SK-N-SH (cell line): ENCODE results near the gene GJD4. TPM values are rescaled to one million over a fixed set of nuclear protein-coding genes. Genes with fewer than 3 reads are reported as not detected.

Experiments
- CTCF ChIA-PET: fragments of 300-600, 350-600 bp; formaldehyde crosslinking; extraction: SDS; loops from one replicate; lab custom pipeline; 2021; lab: Yijun Ruan, JAX
- POLR2A ChIA-PET: fragments of 350-600 bp; sonication (Branson Sonifier 250); formaldehyde crosslinking; extraction: SDS; loops from one replicate; lab custom pipeline; 2020; ENCODE audit warnings: antibody characterized with exemption, inconsistent platforms; lab: Yijun Ruan, JAX
- DNase-seq: peaks from one replicate; pipeline ENCODE4 v3.0.0; 2012
- H2AFZ ChIP-seq: fragments of 200-600 bp; sonication (generic); 2 replicates; pipeline ENCODE4 v1.8.1; 2016; ENCODE audit warnings: antibody characterized with exemption, mild to moderate bottlenecking, low read depth
- H3F3A ChIP-seq: fragments of 200-600 bp; sonication (generic); replicated peaks from 2 replicates; pipeline ENCODE3; 2016; ENCODE audit warnings: antibody characterized with exemption, mild to moderate bottlenecking; ENCODE audit not compliant: insufficient read depth
- H3K27ac ChIP-seq, 2 experiments: fragments of 200-500 bp in 1 of 2; fragments of 200-600 bp in 1 of 2; sonication (Bioruptor generic) in 1 of 2; sonication (generic), shearing (Covaris generic) in 1 of 2; 2 replicates each; pipeline versions ENCODE4 v1.5.1 to v1.6.1; 2014 to 2016; ENCODE audit warnings: low read depth in 2 of 2, inconsistent platforms in 1 of 2, low read length in 1 of 2, mild to moderate bottlenecking in 1 of 2, mixed read lengths in 1 of 2
- H3K27me3 ChIP-seq: fragments of 200-600 bp; sonication (generic), shearing (Covaris generic); 2 replicates; pipeline ENCODE4 v1.6.1; 2016; ENCODE audit warnings: mixed run types; ENCODE audit not compliant: insufficient read depth
- H3K36me3 ChIP-seq, 2 experiments: fragments of 200-500 bp in 1 of 2; fragments of 200-600 bp in 1 of 2; sonication (Bioruptor generic) in 1 of 2; sonication (generic) in 1 of 2; replicated peaks in 1 of 2; 2 replicates each; pipeline versions ENCODE3 to v1.5.1; 2014 to 2016; ENCODE audit warnings: low read length in 1 of 2, mild to moderate bottlenecking in 1 of 2; ENCODE audit not compliant: insufficient read depth in 2 of 2, control insufficient read depth in 1 of 2
- H3K4me1 ChIP-seq, 2 experiments: fragments of 200-500 bp in 1 of 2; fragments of 200-600 bp in 1 of 2; sonication (Bioruptor generic) in 1 of 2; sonication (generic), shearing (Covaris generic) in 1 of 2; 2 replicates each; pipeline versions ENCODE4 v1.5.1 to v1.6.1; 2014 to 2016; ENCODE audit warnings: low read depth in 1 of 2, low read length in 1 of 2, mixed run types in 1 of 2; ENCODE audit not compliant: insufficient read depth in 2 of 2, control insufficient read depth in 1 of 2
- H3K4me2 ChIP-seq: fragments of 200-600 bp; sonication (generic), shearing (Covaris generic); 2 replicates; pipeline ENCODE4 v1.6.1; 2017; ENCODE audit warnings: mixed run types
- H3K4me3 ChIP-seq, 2 experiments: fragments of 200-500 bp in 1 of 2; fragments of 200-600 bp in 1 of 2; sonication (Bioruptor generic) in 1 of 2; sonication (generic), shearing (Covaris generic) in 1 of 2; 2 replicates each; pipeline versions ENCODE4 v1.5.1 to v1.8.1; 2014 to 2016; ENCODE audit warnings: low read depth in 2 of 2, inconsistent platforms in 1 of 2, low read length in 1 of 2, mild to moderate bottlenecking in 1 of 2, mixed read lengths in 1 of 2, moderate library complexity in 1 of 2
- H3K79me2 ChIP-seq: fragments of 200-600 bp; sonication (generic); 2 replicates; pipeline ENCODE4 v1.8.1; 2017; ENCODE audit warnings: mild to moderate bottlenecking; ENCODE audit not compliant: insufficient read depth
- H3K9ac ChIP-seq: fragments of 200-600 bp; sonication (generic); 2 replicates; pipeline ENCODE4 v1.6.1; 2017; ENCODE audit warnings: mixed run types
- H3K9me2 ChIP-seq: fragments of 200-600 bp; sonication (generic); 2 replicates; pipeline ENCODE4 v1.6.1; 2017; ENCODE audit warnings: mixed run types
- H3K9me3 ChIP-seq: fragments of 200-600 bp; sonication (generic); 2 replicates; pipeline ENCODE4 v1.6.1; 2017; ENCODE audit warnings: mixed run types, mild to moderate bottlenecking, moderate library complexity
- H4K20me1 ChIP-seq: fragments of 200-600 bp; sonication (generic); 2 replicates; pipeline ENCODE4 v1.6.1; 2017; ENCODE audit warnings: mild to moderate bottlenecking, mixed run types; ENCODE audit not compliant: insufficient read depth
- CHD2 ChIP-seq: fragments of 150-350 bp; IDR thresholded peaks from 2 replicates; pipeline ENCODE4 v1.6.1; 2018; ENCODE audit warnings: low read length; ENCODE audit not compliant: partially characterized antibody
- FOXJ3 ChIP-seq: sonication (generic); formaldehyde crosslinking; IDR thresholded peaks from 2 replicates; pipeline ENCODE4 v1.5.1; 2020; ENCODE audit warnings: mild to moderate bottlenecking, missing genetic modification reagents
- FOXM1 ChIP-seq: IDR thresholded peaks from 2 replicates; pipeline ENCODE4 v1.4.0; 2012; ENCODE audit warnings: low read depth, mild to moderate bottlenecking
- GATA2 ChIP-seq: sonication (generic); formaldehyde crosslinking; IDR thresholded peaks from 2 replicates; pipeline ENCODE4 v1.5.0; 2020; ENCODE audit warnings: mild to moderate bottlenecking, missing genetic modification reagents
- MEF2A ChIP-seq: IDR thresholded peaks from 2 replicates; pipeline ENCODE4 v1.4.0; 2012; ENCODE audit warnings: low read depth, borderline replicate concordance
- NRF1 ChIP-seq: IDR thresholded peaks from 2 replicates; pipeline ENCODE4 v1.6.1; 2012; ENCODE audit warnings: low read depth, mild to moderate bottlenecking, low read length
- PBX3 ChIP-seq: IDR thresholded peaks from 2 replicates; pipeline ENCODE4; 2012
- REST ChIP-seq: IDR thresholded peaks from 2 replicates; pipeline ENCODE4 v1.6.1; 2012; ENCODE audit warnings: mild to moderate bottlenecking, low read depth, low read length, moderate library complexity
- SIN3A ChIP-seq: IDR thresholded peaks from 2 replicates; pipeline ENCODE4 v1.6.1; 2012; ENCODE audit warnings: low read depth, mild to moderate bottlenecking, low read length, moderate library complexity, borderline replicate concordance
- TCF12 ChIP-seq: IDR thresholded peaks from 2 replicates; pipeline ENCODE4 v1.4.0; 2012
- TEAD4 ChIP-seq: IDR thresholded peaks from 2 replicates; pipeline ENCODE4 v1.4.0; 2012; ENCODE audit warnings: mild to moderate bottlenecking, borderline replicate concordance; ENCODE audit not compliant: insufficient read depth
- USF2 ChIP-seq: fragments of 150-350 bp; IDR thresholded peaks from 2 replicates; pipeline ENCODE4 v1.6.1; 2017; ENCODE audit warnings: antibody characterized with exemption, low read length, low read depth, borderline replicate concordance
- whole genome bisulfite sequencing: methylation state at CpG from one replicate; pipeline ENCODE4 v1.1.6; 2017; ENCODE audit warnings: low lambda C conversion rate; 5-methylcytosine and 5-hydroxymethylcytosine counted together
- polyA plus RNA-seq, 3 experiments: library from polyadenylated mRNA; depleted of rRNA; stranded (reverse); fragments of >200 nt; gene quantifications; 2 replicates each; pipeline ENCODE4 v1.2.3, GENCODE V29; 2012

The GJD4 gene
- polyA plus RNA-seq, 1 of the 3 experiments (the other 2 are of a cell fraction), result not detected

GRCh38 chr10:35561715-35562114 lies 43.4 kb upstream of the GJD4 start:
- Histone ChIP-seq H3K9me3 (no peaks in the 10 kb centered on the region), H3K36me3 (peaks cover 10 to 15% of the 10 kb centered on the region in 2 experiments), H3K27ac (no peak overlapping the region; a peak in 1 of 4 replicates), H2AFZ (no peak overlapping the region), H3K4me3 (no peak overlapping the region), H3K9me2 (no peaks in the 10 kb centered on the region), H3K9ac (no peak overlapping the region), H4K20me1 (no peaks in the 10 kb centered on the region), H3K79me2 (peaks cover 3% of the 10 kb centered on the region; the same call in 1 of the 2 replicates), H3K4me1 (peaks cover 5 to 12% of the 10 kb centered on the region in 2 experiments; a peak in 2 of 4 replicates), H3K4me2 (no peak overlapping the region), H3K27me3 (no peaks in the 10 kb centered on the region), H3F3A (no peaks in the 10 kb centered on the region)
- ChIA-PET POLR2A (no interaction called here), CTCF (interaction anchor here (1.0 to 4.7 kb wide), 6 partner anchors 15 to 1319 kb away, joined by 3 to 68 read pairs (median 5); no protein-coding TSS in a partner anchor)
- no peak for TF ChIP-seq TEAD4
- TF ChIP-seq PBX3, result no peak
- TF ChIP-seq GATA2 (CRISPR knock-in tag), result no peak
- TF ChIP-seq SIN3A, result no peak
- no peak for TF ChIP-seq USF2
- no peak for TF ChIP-seq REST
- TF ChIP-seq FOXJ3, result no peak
- TF ChIP-seq CHD2, result no peak
- no peak for TF ChIP-seq MEF2A
- no peak for TF ChIP-seq NRF1
- no peak for TF ChIP-seq FOXM1
- no peak for TF ChIP-seq TCF12
- WGBS, result 100% methylated on average over 5 of the region's 5 CpGs
- no peak for DNase-seq
